Pancreas (tissue), 10 donors: Measurements from ENCODE around the gene TNIK. TPM values are rescaled to one million over a fixed set of nuclear protein-coding genes. Genes with fewer than 3 reads are reported as not detected.

Experiments used
- ATAC-seq, 4 donors: fragments of 200-7000 bp; cut with Tn5 transposase; one replicate each; pipeline versions ENCODE4 v1.8.0 to v1.9.1; 2020; ENCODE audit warnings: mild to moderate bottlenecking in 4 of 4, moderate library complexity in 4 of 4
- DNase-seq, 6 donors: peaks; one replicate each; pipeline ENCODE4 v3.0.0-alpha.2; 2020
- FAIRE-seq: peaks from 2 replicates; lab custom pipeline; 2012; peaks lifted over from hg19 to GRCh38; lab: Jason Lieb, UNC
- H3K27ac ChIP-seq, 4 donors: fragments of 200-600 bp; sonication (generic); 1 replicate in 3 of 4; 2 replicates in 1 of 4; pipeline versions ENCODE4 v1.5.0 to v1.8.0; 2020
- H3K27me3 ChIP-seq, 4 donors: fragments of 200-600 bp; one replicate each; pipeline ENCODE4 v1.8.0; 2021
- H3K36me3 ChIP-seq, 3 donors: fragments of 200-600 bp; sonication (generic) in 1 of 3; one replicate each; pipeline versions ENCODE4 v1.5.0 to v1.8.0; 2020 to 2021
- H3K4me1 ChIP-seq, 3 donors: fragments of 200-600 bp; one replicate each; pipeline ENCODE4 v1.8.0; 2021
- H3K4me3 ChIP-seq, 4 donors: fragments of 200-600 bp; sonication (generic) in 2 of 4; one replicate each; pipeline versions ENCODE4 v1.5.0 to v1.8.0; 2020 to 2021
- H3K9me3 ChIP-seq, 4 donors: fragments of 200-600 bp; one replicate each; pipeline ENCODE4 v1.8.0; 2021
- CTCF ChIP-seq, 4 donors: fragments of 200-600 bp; sonication (generic) in 3 of 4; IDR thresholded peaks; one replicate each; pipeline versions ENCODE4 v1.5.0 to v1.8.0; 2021; ENCODE audit warnings: antibody characterized with exemption in 4 of 4
- WGBS, 2 donors: extraction: QIAGEN DNeasy Blood & Tissue Kit; methylation state at CpG; one replicate each; pipeline ENCODE4 v1.1.7; 2013; 5-methylcytosine and 5-hydroxymethylcytosine counted together
- intact Hi-C, 3 donors: fragments of 100-400 bp; cut with DNase I; formaldehyde crosslinking; loops; one replicate each; pipeline versions ENCODE4 v1.11.1 to v1.14.2; 2022
- polyA plus RNA-seq, 2 donors: library from polyadenylated mRNA; stranded (reverse); fragments of 200-250 nt; gene quantifications; one replicate each; pipeline ENCODE4 v1.2.3, GENCODE V29; 2013
- total RNA-seq, 6 donors: library from RNA; stranded (reverse); fragmentation: NEBNext Ultra II Directional in 4 of 6; extraction: Animal tissue kit (Norgen Biotek cat#: 25700) in 4 of 6; gene quantifications; one replicate each; pipeline versions ENCODE4 v1.2.1 to v1.2.4, GENCODE V29; 2021 to 2023
- donor health status: healthy with polysubstance abuse.
- donor health status: DM: no; HTN: no; CAD: no; lungs with moderate emphysema.
- donor health status: DM: no; HTN: no; CAD: no.
- donor health status: control.
- donor health status: control.
- donor health status: Bipolar disorder and iron deficiency.
- donor health status: DM: yes; HTN: yes; CAD: no.
- donor health status: DM: no; HTN: no; CAD: no.
- donor health status: DM: no; HTN: no; CAD: no.
- donor health status: DM: yes; HTN: yes; CAD: no.

TNIK gene
- total and polyA plus RNA-seq, 8 donors, result 3.5 to 13.6 (median 5.8) TPM

- no peaks in the 10 kb centered on the region for H3K27me3 ChIP-seq
- TF ChIP-seq CTCF (IDR thresholded peaks at IDR 0.05), result no peak
- H3K4me3 ChIP-seq, result no peak overlapping the region
- H3K36me3 ChIP-seq, result no peaks in the 10 kb centered on the region
- WGBS, 2 donors, result 86 to 88% methylated on average over 6 of the region's 6 CpGs
- no peak for DNase-seq
- no peak for FAIRE-seq
- no peaks in the 10 kb centered on the region for H3K4me1 ChIP-seq
- H3K9me3 ChIP-seq, result no peaks in the 10 kb centered on the region
- intact Hi-C loops, result loop anchor here in 1 of 3 donors (10.0 kb wide), 1 partner anchor 405 kb away; no protein-coding TSS in a partner anchor
- no peak for ATAC-seq
- H3K27ac ChIP-seq, result no peak overlapping the region
Observed at GRCh38 chr3:171159822-171160157, 300.4 kb downstream of the TNIK start.

GRCh38 chr3:171159024-171159821 is 301.0 kb downstream of the TNIK start:
- WGBS, 2 donors, result 86 to 88% methylated on average over 20 of the region's 20 CpGs

GRCh38 chr3:171157980-171158379 is 302.2 kb downstream of the TNIK start:
- intact Hi-C loops, result no loop called here
- WGBS, 2 donors, result 87% methylated on average over 3 of the region's 3 CpGs
- no peaks in the 10 kb centered on the region for H3K27me3 ChIP-seq
- no peak overlapping the region for H3K4me3 ChIP-seq
- no peaks in the 10 kb centered on the region for H3K4me1 ChIP-seq
- no peak for TF ChIP-seq CTCF (IDR thresholded peaks at IDR 0.05)
- no peak overlapping the region for H3K27ac ChIP-seq
- ATAC-seq (no peak), DNase-seq (no peak), FAIRE-seq (no peak)
- no peaks in the 10 kb centered on the region for H3K9me3 ChIP-seq
- H3K36me3 ChIP-seq, result no peaks in the 10 kb centered on the region

More at GRCh38 chr3:171159024-171159821, 301.0 kb downstream of the TNIK start:
- Histone ChIP-seq H3K36me3 (no peaks in the 10 kb centered on the region), H3K27me3 (no peaks in the 10 kb centered on the region), H3K4me3 (no peak overlapping the region), H3K4me1 (no peaks in the 10 kb centered on the region), H3K27ac (no peak overlapping the region), H3K9me3 (no peaks in the 10 kb centered on the region)
- intact Hi-C loops, result no loop called here
- DNase-seq (no peak), FAIRE-seq (no peak), ATAC-seq (no peak)
- TF ChIP-seq CTCF (IDR thresholded peaks at IDR 0.05), result no peak

GRCh38 chr3:171157286-171157685 is 302.9 kb downstream of the TNIK start:
- no peak for TF ChIP-seq CTCF (IDR thresholded peaks at IDR 0.05)
- Histone ChIP-seq H3K36me3 (no peaks in the 10 kb centered on the region), H3K9me3 (no peaks in the 10 kb centered on the region), H3K27me3 (no peaks in the 10 kb centered on the region), H3K4me1 (no peaks in the 10 kb centered on the region), H3K4me3 (no peak overlapping the region), H3K27ac (no peak overlapping the region)
- WGBS, 2 donors, result 88 to 89% methylated on average over 14 of the region's 14 CpGs
- no peak for FAIRE-seq
- no peak for ATAC-seq
- intact Hi-C loops, result no loop called here
- DNase-seq, result no peak

- Histone ChIP-seq H3K9me3 (no peaks in the 10 kb centered on the region), H3K27me3 (no peaks in the 10 kb centered on the region), H3K4me3 (no peak overlapping the region), H3K27ac (no peak overlapping the region), H3K4me1 (no peaks in the 10 kb centered on the region), H3K36me3 (no peaks in the 10 kb centered on the region)
- no peak for TF ChIP-seq CTCF (IDR thresholded peaks at IDR 0.05)
- ATAC-seq, result no peak
- 83% methylated on average over 6 of the region's 6 CpGs for WGBS, 2 donors
- intact Hi-C loops, result no loop called here
- no peak for DNase-seq
- no peak for FAIRE-seq
Observed at GRCh38 chr3:171156401-171157010, 303.7 kb downstream of the TNIK start.
